PC-3 (cell line): ENCODE data around the gene RAD51C. TPM values are rescaled to one million over a fixed set of nuclear protein-coding genes. Genes with fewer than 3 reads are reported as not detected.

Experiments used
- ATAC-seq: fragments of 200-7000 bp; cut with Tn5 transposase; 2 replicates; pipeline ENCODE4 v1.9.1; 2020; ENCODE audit warnings: mild to moderate bottlenecking, moderate library complexity
- BruUV-seq: library from RNA; stranded (reverse); fragments of 400-500 nt; replicated peaks from 2 replicates; lab custom pipeline; 2021; lab: Mats Ljungman, UMichigan
- CTCF ChIA-PET: fragments of 300-600 bp; sonication (Branson Sonifier 250); formaldehyde crosslinking; loops from one replicate; lab custom pipeline; 2022; ENCODE audit warnings: antibody characterized with exemption; lab: Charles Lee
- POLR2A ChIA-PET: fragments of 300-600 bp; sonication (Branson Sonifier 250); formaldehyde crosslinking; loops from one replicate; lab custom pipeline; 2022; ENCODE audit warnings: antibody characterized with exemption; ENCODE audit not compliant: unreplicated experiment; lab: Charles Lee
- DNase-seq: peaks from one replicate; pipeline ENCODE4 v3.0.0-alpha.2; 2015
- H2AFZ ChIP-seq: fragments of 300-600 bp; sonication (generic); 2 replicates; pipeline ENCODE4 v1.6.0; 2016; ENCODE audit warnings: antibody characterized with exemption, low read length
- H3F3A ChIP-seq: fragments of 300-600 bp; sonication (generic); one replicate; pipeline ENCODE4 v1.6.0; 2017; ENCODE audit warnings: antibody characterized with exemption, low read length, control low read depth, mild to moderate bottlenecking; ENCODE audit not compliant: unreplicated experiment
- H3K27ac ChIP-seq: fragments of 300-600 bp; sonication (generic); 2 replicates; pipeline ENCODE4 v1.5.1; 2016; ENCODE audit warnings: mild to moderate bottlenecking, low read length
- H3K27me3 ChIP-seq: fragments of 300-600 bp; sonication (generic); 2 replicates; pipeline ENCODE4 v1.6.1; 2016; ENCODE audit warnings: low read length, mixed read lengths
- H3K36me3 ChIP-seq: fragments of 300-600 bp; sonication (generic); 2 replicates; pipeline ENCODE4 v1.6.1; 2016; ENCODE audit warnings: low read depth, mixed run types, low read length, mixed read lengths
- H3K4me1 ChIP-seq: fragments of 300-600 bp; sonication (generic); 2 replicates; pipeline ENCODE4 v1.5.1; 2016; ENCODE audit warnings: low read length; ENCODE audit not compliant: insufficient read depth
- H3K4me2 ChIP-seq: fragments of 300-600 bp; sonication (generic); 2 replicates; pipeline ENCODE4 v1.6.0; 2016; ENCODE audit warnings: low read length
- H3K4me3 ChIP-seq: fragments of 300-600 bp; sonication (generic); 2 replicates; pipeline ENCODE4 v1.5.1; 2016; ENCODE audit warnings: mild to moderate bottlenecking, low read length, mixed read lengths
- H3K79me2 ChIP-seq: fragments of 300-600 bp; sonication (generic); 2 replicates; pipeline ENCODE4 v1.6.1; 2017; ENCODE audit warnings: low read length, mixed read lengths
- H3K9ac ChIP-seq: fragments of 300-600 bp; sonication (generic); 2 replicates; pipeline ENCODE4 v1.6.0; 2016; ENCODE audit warnings: mild to moderate bottlenecking, low read length
- H3K9me2 ChIP-seq: fragments of 300-600 bp; sonication (generic); replicated peaks from 2 replicates; pipeline ENCODE4 v1.6.1; 2016; ENCODE audit warnings: mixed run types, low read length, mixed read lengths
- H3K9me3 ChIP-seq: fragments of 300-600 bp; sonication (generic); 2 replicates; pipeline ENCODE4 v1.6.1; 2016; ENCODE audit warnings: low read length, mixed read lengths
- H4K20me1 ChIP-seq: fragments of 300-600 bp; sonication (generic); 2 replicates; pipeline ENCODE4 v1.6.1; 2016; ENCODE audit warnings: low read length, mixed read lengths
- CTCF ChIP-seq: fragments of 300-600 bp; sonication (generic); conservative IDR thresholded peaks from 2 replicates; pipeline ENCODE4 v1.5.1; 2017; ENCODE audit warnings: antibody characterized with exemption, low read depth, mild to moderate bottlenecking, low read length
- EZH2 ChIP-seq: fragments of 300-600 bp; sonication (generic); IDR thresholded peaks from one replicate; pipeline ENCODE4 v1.6.1; 2017; ENCODE audit warnings: antibody characterized with exemption, mild to moderate bottlenecking, low read length; ENCODE audit not compliant: unreplicated experiment
- EZH2phosphoT487 ChIP-seq: fragments of 300-600 bp; sonication (generic); IDR thresholded peaks from 2 replicates; pipeline ENCODE4 v1.6.1; 2018; ENCODE audit warnings: mild to moderate bottlenecking, antibody characterized with exemption, low read length, borderline replicate concordance
- intact Hi-C: fragments of 100-400 bp; cut with micrococcal nuclease; formaldehyde crosslinking; loops from 2 replicates; pipeline ENCODE4 v1.9.0; 2023
- total RNA-seq: library from RNA; depleted of rRNA; stranded (reverse); fragments of >200 nt; gene quantifications from 2 replicates; pipeline ENCODE4 v1.2.3, GENCODE V29; 2014

RAD51C gene
- total RNA-seq, 1 experiment from 2014 or later: 71.1 TPM

GRCh38 chr17:58699771-58700170, 7.4 kb downstream of the RAD51C start:
- H3K4me2 ChIP-seq: no peak overlapping the region
- no peak overlapping the region for H3K27ac ChIP-seq
- peaks cover 7% of the 10 kb centered on the region for H3K79me2 ChIP-seq
- H3K27me3 ChIP-seq: no peaks in the 10 kb centered on the region
- ATAC-seq (no peak), DNase-seq (no peak)
- BruUV-seq: no TSS peak
- no peaks in the 10 kb centered on the region for H4K20me1 ChIP-seq
- ChIA-PET CTCF (no interaction called here), POLR2A (interaction anchor here (0.6 to 0.7 kb wide), 2 partner anchors 10 to 33 kb away, joined by 4 to 8 read pairs; no protein-coding TSS in a partner anchor)
- TF ChIP-seq EZH2 (no peak), EZH2phosphoT487 (no peak), CTCF (no peak)
- H3K9me3 ChIP-seq: no peaks in the 10 kb centered on the region
- intact Hi-C loops: no loop called here
- no peak overlapping the region for H3K9ac ChIP-seq
- H3K36me3 ChIP-seq: peaks cover 6% of the 10 kb centered on the region; the same call in 1 of the 2 replicates
- peaks cover 5% of the 10 kb centered on the region for H3F3A ChIP-seq
- H3K4me1 ChIP-seq: peaks cover 25% of the 10 kb centered on the region
- H3K4me3 ChIP-seq: no peak overlapping the region
- H3K9me2 ChIP-seq: no peaks in the 10 kb centered on the region
- no peak overlapping the region for H2AFZ ChIP-seq

- Histone ChIP-seq H3K27me3 (no peaks in the 10 kb centered on the region), H3K9me2 (no peaks in the 10 kb centered on the region), H3K4me1 (peaks cover 25% of the 10 kb centered on the region), H3K4me2 (no peak overlapping the region), H3K9ac (no peak overlapping the region), H3K4me3 (no peak overlapping the region), H4K20me1 (no peaks in the 10 kb centered on the region), H3K36me3 (peaks cover 3% of the 10 kb centered on the region; the same call in 1 of the 2 replicates), H3K27ac (peak overlapping the region; percentile 35; the same call in 1 of the 2 replicates), H2AFZ (no peak overlapping the region), H3F3A (peaks cover 5% of the 10 kb centered on the region), H3K79me2 (no peaks in the 10 kb centered on the region), H3K9me3 (no peaks in the 10 kb centered on the region)
- ChIA-PET CTCF (no interaction called here), POLR2A (no interaction called here)
- ATAC-seq (no peak), DNase-seq (no peak)
- TF ChIP-seq EZH2: no peak
- intact Hi-C loops: no loop called here
- BruUV-seq: no TSS peak
Measured at GRCh38 chr17:58702045-58702476, 9.7 kb downstream of the RAD51C start.

- intact Hi-C loops: no loop called here
- CTCF ChIA-PET: no interaction called here
- Histone ChIP-seq H3F3A (peaks cover 5% of the 10 kb centered on the region), H3K9me3 (no peaks in the 10 kb centered on the region), H3K9ac (no peak overlapping the region; the same call in 1 of the 2 replicates), H3K36me3 (peaks cover 3% of the 10 kb centered on the region; the same call in 1 of the 2 replicates), H2AFZ (no peak overlapping the region), H4K20me1 (no peaks in the 10 kb centered on the region), H3K79me2 (no peaks in the 10 kb centered on the region), H3K9me2 (no peaks in the 10 kb centered on the region), H3K27ac (peak overlapping the region; percentile 35), H3K4me2 (peak overlapping the region; percentile 24; the same call in 1 of the 2 replicates), H3K4me3 (no peak overlapping the region), H3K4me1 (peaks cover 25% of the 10 kb centered on the region), H3K27me3 (no peaks in the 10 kb centered on the region)
- TF ChIP-seq EZH2 (no peak), EZH2phosphoT487 (no peak), CTCF (no peak)
- POLR2A ChIA-PET: no interaction called here
- DNase-seq: no peak
- 0 out of 2 replicates have a peak, but pooled peaks have one; percentile 12 for ATAC-seq
- no TSS peak for BruUV-seq
Measured at GRCh38 chr17:58702708-58703107, 10.3 kb downstream of the RAD51C start.
